NCI-H1436 (cell line): ENCODE data around the gene GRIFIN.

Experiments used
- DNase-seq: peaks from one replicate; lab custom pipeline; 2025; lab: John Stamatoyannopoulos, UW

Gene GRIFIN

GRCh38 chr7:2476298-2476697 lies at the start of gene GRIFIN:
Gene GRIFIN (minus strand): TSS chr7:2476398. CDS start chr7:2476383, 15 bp downstream.
- no peak for DNase-seq

GRCh38 chr7:2524808-2525657 lies 48.8 kb upstream of the GRIFIN start:
- no peak for DNase-seq

- peak; percentile 73 for DNase-seq
Measured at GRCh38 chr7:2523941-2524807, 48.0 kb upstream of the GRIFIN start.

- DNase-seq, result peak; percentile 29
Measured at GRCh38 chr7:2523461-2523936, 47.3 kb upstream of the GRIFIN start.

DNA sequence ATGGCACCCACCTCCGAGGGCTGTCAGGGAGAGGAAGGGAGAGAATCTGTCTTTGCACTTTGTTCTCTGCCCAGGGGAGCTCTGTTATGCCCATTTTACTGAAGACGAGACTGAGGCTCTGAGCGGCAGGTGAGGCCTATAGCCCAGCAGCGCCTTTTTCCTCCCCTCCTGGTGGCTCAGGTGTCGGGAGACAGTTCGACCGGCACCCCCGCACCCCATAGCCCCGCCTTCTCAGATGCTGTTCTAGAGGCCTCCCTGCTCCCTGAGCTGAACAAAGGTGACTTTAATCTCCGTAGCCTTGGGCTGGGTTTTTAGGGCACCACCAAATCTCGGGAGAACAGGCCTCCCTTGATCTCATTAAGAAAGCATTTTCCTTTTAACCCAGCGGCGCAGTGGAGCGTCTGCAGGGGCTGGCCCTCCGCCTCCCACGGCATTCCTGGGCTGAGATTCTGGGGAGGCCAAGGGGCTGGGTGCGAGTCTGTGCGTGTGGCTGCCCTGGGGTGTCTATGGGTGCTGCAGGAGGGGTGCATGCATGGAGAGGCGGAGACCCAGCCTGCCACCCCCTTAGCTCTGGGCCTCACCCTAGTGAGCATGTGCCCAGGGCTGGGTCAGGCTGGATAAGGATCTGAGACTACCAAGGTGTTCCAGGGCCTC lies 46.7 kb upstream of the GRIFIN start:
- DNase-seq, result peak; percentile 16

- no peak for DNase-seq
Measured at GRCh38 chr7:2521952-2522591, 45.9 kb upstream of the GRIFIN start.

DNA sequence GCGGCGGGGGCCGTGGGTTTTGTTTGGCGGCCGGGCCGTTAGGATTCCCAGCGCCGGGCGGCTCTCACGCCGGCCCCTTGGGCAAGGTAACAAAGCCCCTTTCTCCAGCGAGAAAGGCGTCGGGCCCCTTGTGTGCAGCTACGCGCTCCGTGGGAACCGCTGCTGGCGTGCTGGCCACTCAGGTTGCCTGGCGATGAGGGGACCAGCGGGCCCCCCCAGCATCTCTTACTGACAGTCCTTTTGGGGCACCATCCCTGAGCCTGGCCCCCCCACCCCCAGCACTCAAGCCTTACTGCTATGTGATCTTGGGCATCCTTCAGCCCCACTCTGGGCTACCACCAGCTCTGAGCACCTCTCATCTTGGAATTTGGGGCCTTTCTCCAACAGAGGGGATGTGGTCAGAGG lies 45.1 kb upstream of the GRIFIN start:
- DNase-seq, result no peak

GRCh38 chr7:2520761-2521290 lies 44.6 kb upstream of the GRIFIN start:
- DNase-seq, result no peak

- DNase-seq, result no peak
Measured at GRCh38 chr7:2520131-2520760, 44.0 kb upstream of the GRIFIN start.

DNA sequence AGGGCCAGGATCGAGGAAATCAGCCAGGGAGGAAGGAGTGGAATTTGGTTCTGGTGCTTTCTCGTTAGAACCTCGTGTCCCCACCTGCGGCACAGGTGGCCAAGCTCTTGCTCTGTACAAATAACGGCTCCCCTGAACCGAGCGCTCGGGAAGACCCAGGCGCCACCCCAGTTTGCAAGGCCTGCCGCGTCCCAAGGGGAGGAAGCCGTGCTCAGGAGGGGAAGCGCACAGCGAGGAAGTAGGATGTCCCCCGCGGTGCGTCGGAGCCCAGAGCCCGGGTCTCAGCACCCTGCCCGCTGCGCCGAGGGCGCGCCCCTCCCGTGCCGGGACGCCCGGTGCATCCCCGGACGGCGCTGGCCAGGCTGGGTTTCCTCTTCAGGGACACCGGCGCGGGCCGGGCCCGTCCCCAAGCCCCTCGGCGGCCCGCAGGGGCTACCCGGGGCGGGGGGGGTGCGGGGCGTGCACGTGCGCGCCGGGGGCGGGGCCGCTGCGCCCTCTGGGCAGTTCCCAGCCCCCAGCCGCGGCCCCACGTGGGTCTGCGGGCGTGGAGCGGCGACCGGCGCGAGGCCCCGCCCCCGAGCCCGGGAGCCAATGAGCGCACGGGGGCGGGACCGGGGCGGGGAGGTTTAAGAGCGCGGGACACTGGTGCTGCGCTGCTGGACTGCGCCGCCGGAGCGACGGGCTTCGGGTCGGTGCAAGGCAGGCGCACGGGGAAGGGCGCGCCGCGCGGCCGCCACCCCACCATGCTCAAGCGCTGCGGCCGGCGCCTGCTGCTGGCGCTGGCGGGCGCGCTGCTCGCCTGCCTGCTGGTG lies 43.1 kb upstream of the GRIFIN start, which contains the start of gene LFNG:
TSS of gene LFNG (plus strand) at position 656 of the 812 bp plus-strand sequence. CDS start at position 744, 88 bp downstream.
- DNase-seq, result peak; percentile 84

GRCh38 chr7:2518737-2519118 lies 42.5 kb upstream of the GRIFIN start:
- DNase-seq, result no peak

DNA sequence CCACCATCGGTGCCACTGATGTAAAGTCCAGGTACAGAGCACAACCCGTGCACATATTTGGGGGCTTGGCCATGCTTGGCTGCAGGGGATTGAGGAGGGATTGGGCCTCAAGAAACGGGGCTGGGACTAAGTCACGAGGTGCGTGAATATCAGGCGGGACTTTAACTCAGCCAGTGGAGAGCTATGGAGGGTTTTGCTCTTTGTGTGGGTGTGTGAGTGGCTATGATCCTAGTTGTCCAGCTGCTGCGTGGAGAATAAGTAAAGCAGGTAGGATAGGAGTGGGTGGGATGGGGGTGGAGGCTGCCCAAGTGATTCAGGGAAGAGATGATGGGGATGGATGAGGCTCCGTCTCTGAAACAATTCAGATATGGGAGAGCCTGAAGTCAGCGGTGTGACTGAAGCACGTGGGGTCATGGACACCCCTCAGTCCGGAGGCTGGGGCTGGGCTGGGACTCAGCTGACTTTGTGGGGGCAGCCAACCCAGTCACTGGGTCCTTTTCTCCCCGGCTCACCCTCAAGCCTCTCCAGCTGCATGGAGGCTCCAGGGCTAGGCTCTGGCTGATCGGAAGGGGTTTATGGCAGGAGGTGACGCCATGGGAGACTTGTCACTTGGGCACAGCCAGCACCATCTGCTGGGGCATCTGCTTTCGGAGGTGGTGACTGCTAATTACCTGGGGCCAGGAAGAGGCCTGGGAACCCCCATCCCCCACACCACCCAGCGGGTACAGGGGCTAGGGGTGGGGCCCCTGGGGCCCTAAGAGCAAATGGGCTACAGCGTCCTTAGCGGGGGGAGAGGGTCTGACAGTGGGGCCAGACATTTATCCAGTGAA lies 41.7 kb upstream of the GRIFIN start:
- DNase-seq, result no peak

- DNase-seq, result no peak
Measured at GRCh38 chr7:2517026-2517425, 40.8 kb upstream of the GRIFIN start.

DNA sequence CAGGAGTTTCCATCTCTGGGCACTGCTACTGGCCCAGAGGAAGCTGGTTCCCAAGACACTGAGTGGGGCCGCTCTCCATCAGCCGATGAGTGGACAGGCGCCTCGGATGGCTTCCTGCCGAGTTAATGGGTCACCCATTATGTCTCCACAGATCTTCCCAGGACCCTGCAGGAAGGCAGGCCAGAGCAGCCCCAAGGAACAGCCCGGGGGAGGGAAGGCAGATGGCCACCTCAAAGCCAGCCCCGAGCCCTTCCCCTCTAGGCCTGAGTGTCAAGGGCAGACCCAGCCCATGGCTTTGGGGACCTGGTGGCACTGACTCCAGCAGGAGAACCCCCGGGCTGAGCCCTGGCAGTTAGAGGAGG lies 40.0 kb upstream of the GRIFIN start:
- no peak for DNase-seq

DNA sequence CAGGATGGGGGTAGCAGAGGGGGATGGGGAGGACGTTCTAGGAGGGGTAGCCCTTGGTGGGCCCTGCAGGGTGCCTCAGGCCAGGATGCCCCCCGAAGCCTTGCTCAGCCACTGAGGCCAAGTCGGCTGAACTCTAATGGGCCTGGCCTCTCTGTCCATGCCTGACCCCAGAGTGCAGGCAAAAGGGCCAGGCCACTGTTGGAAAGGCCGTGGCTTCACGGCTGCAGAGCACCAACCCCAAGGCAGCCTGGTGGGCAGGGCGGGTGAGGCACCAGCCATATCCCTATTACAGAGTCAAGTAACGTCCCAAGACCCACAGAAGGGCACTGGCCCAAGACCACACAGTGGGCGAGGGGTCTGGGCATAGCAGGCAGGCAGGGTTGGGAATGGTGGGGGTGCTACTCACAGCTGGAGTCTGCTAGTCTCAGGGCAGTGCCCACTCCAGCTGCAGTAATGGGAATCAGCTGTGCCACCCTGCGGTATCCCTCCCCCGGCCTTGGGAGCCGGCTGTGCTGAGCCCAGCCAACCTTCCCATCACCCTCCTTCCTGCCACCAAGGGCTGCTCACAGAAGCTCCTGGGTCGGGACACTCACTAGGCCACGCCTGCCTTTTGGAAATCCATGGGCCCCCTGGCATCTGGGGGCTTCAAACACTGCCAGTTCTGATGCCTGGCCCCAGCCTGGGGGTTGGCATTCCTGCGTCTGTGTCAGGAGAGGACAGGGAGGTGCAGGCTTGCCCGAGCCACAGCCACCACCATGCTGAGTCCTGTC lies 39.4 kb upstream of the GRIFIN start:
- no peak for DNase-seq

- no peak for DNase-seq
Measured at GRCh38 chr7:2514473-2515423, 38.5 kb upstream of the GRIFIN start.

GRCh38 chr7:2513702-2514101 lies 37.5 kb upstream of the GRIFIN start:
- no peak for DNase-seq
